PC-9 (cell line): ENCODE measurements around the gene ZNF512B.

Experiments used
- CTCF ChIP-seq: fragments of 200-600 bp; sonication (generic); conservative IDR thresholded peaks from 2 replicates; pipeline ENCODE4 v1.6.1; 2017; ENCODE audit warnings: mixed run types, antibody characterized with exemption, mild to moderate bottlenecking, moderate library complexity
- EZH2 ChIP-seq: fragments of 200-600 bp; sonication (generic); IDR thresholded peaks from 2 replicates; pipeline ENCODE4 v1.8.0; 2017; ENCODE audit warnings: antibody characterized with exemption, low read depth

GRCh38 chr20:63942250-63942951 is 27.3 kb downstream of the ZNF512B start:
- no peak for TF ChIP-seq CTCF
- no peak for TF ChIP-seq EZH2
